ENCODE measurements around the gene CCSER2.
"Not testable (repeated sequence)": the region's sequence is repeated elsewhere in the genome, so short reads cannot be mapped to it uniquely, and the experiment has no call there.

CCSER2 gene

GRCh38 chr10:84317174-84317573 is 11.2 kb upstream of the CCSER2 start:
- DNase-seq: no peak

- DNase-seq: no peak
Observed at GRCh38 chr10:84321902-84322301, 6.5 kb upstream of the CCSER2 start.

GRCh38 chr10:84323566-84323965 is 4.8 kb upstream of the CCSER2 start:
- DNase-seq: peak; percentile 85

- DNase-seq: peak; percentile 73
Observed at GRCh38 chr10:84326995-84327394, 1.4 kb upstream of the CCSER2 start.

- peak; percentile 72 for DNase-seq
Observed at GRCh38 chr10:84329196-84329611, 815 bp downstream of the CCSER2 start.

GRCh38 chr10:84329986-84330651 is 1.7 kb downstream of the CCSER2 start:
- peak; percentile 50 for DNase-seq

- DNase-seq: peak; percentile 41
Observed at GRCh38 chr10:84331091-84331490, 2.7 kb downstream of the CCSER2 start.

- peak; percentile 39 for DNase-seq
Observed at GRCh38 chr10:84333864-84334451, 5.6 kb downstream of the CCSER2 start.

- DNase-seq: no peak
Observed at GRCh38 chr10:84334811-84335210, 6.4 kb downstream of the CCSER2 start.

- no peak for DNase-seq
Observed at GRCh38 chr10:84335516-84335915, 7.1 kb downstream of the CCSER2 start.

- DNase-seq: peak; percentile 45
Observed at GRCh38 chr10:84336406-84337090, 8.2 kb downstream of the CCSER2 start.

- no peak for DNase-seq
Observed at GRCh38 chr10:84337199-84337598, 8.8 kb downstream of the CCSER2 start.

GRCh38 chr10:84339025-84339424 is 10.6 kb downstream of the CCSER2 start:
- peak; percentile 38 for DNase-seq

- DNase-seq: peak; percentile 96
Observed at GRCh38 chr10:84340187-84340586, 11.8 kb downstream of the CCSER2 start.

GRCh38 chr10:84340632-84341537 is 12.5 kb downstream of the CCSER2 start:
- DNase-seq: peak; percentile 87

GRCh38 chr10:84341538-84341856 is 13.1 kb downstream of the CCSER2 start:
- no peak for DNase-seq

GRCh38 chr10:84341983-84342382 is 13.6 kb downstream of the CCSER2 start:
- no peak for DNase-seq

- no peak for DNase-seq
Observed at GRCh38 chr10:84342584-84342983, 14.2 kb downstream of the CCSER2 start.

GRCh38 chr10:84343831-84344230 is 15.4 kb downstream of the CCSER2 start:
- no peak for DNase-seq

GRCh38 chr10:84344526-84344925 is 16.1 kb downstream of the CCSER2 start:
- no peak for DNase-seq

GRCh38 chr10:84347575-84348002 is 19.2 kb downstream of the CCSER2 start:
- not testable (repeated sequence) for DNase-seq

GRCh38 chr10:84348447-84348846 is 20.1 kb downstream of the CCSER2 start:
- DNase-seq: no peak

- DNase-seq: no peak
Observed at GRCh38 chr10:84348860-84349259, 20.5 kb downstream of the CCSER2 start.
